A673 (cell line): ENCODE data around the gene SRSF9. TPM values are rescaled to one million over a fixed set of nuclear protein-coding genes. Genes with fewer than 3 reads are reported as not detected.

ENCODE experiments used
- BruUV-seq: library from RNA; stranded (reverse); fragments of 400-500 nt; replicated peaks from 2 replicates; lab custom pipeline; 2021; lab: Mats Ljungman, UMichigan
- CTCF ChIA-PET: fragments of 300-600 bp; sonication (Branson Sonifier 250); formaldehyde crosslinking; loops from one replicate; lab custom pipeline; 2022; ENCODE audit warnings: antibody characterized with exemption; lab: Charles Lee
- POLR2A ChIA-PET: fragments of 300-600 bp; sonication (Branson Sonifier 250); formaldehyde crosslinking; loops from one replicate; lab custom pipeline; 2022; ENCODE audit warnings: antibody characterized with exemption; ENCODE audit not compliant: low non-redundant PET; lab: Charles Lee
- DNase-seq: peaks from one replicate; pipeline ENCODE4 v3.0.0-alpha.2; 2015; ENCODE audit warnings: low spot score
- H3K27ac ChIP-seq: fragments of 200-600 bp; sonication (generic); 2 replicates; pipeline ENCODE4 v1.5.1; 2016; ENCODE audit warnings: mixed run types, low read depth, mild to moderate bottlenecking, mixed read lengths, antibody characterized with exemption, low read length; ENCODE audit not compliant: poor library complexity, severe bottlenecking
- H3K27me3 ChIP-seq: fragments of 200-600 bp; sonication (generic); replicated peaks from 2 replicates; pipeline ENCODE4 v1.6.1; 2017; ENCODE audit warnings: mixed run types, low read depth, mild to moderate bottlenecking, mixed read lengths, antibody characterized with exemption, low read length; ENCODE audit not compliant: insufficient read depth, poor library complexity
- H3K36me3 ChIP-seq: fragments of 200-600 bp; sonication (generic); 2 replicates; pipeline ENCODE4 v1.6.1; 2016; ENCODE audit warnings: mixed run types, mild to moderate bottlenecking, mixed read lengths, antibody characterized with exemption, low read length; ENCODE audit not compliant: insufficient read depth, poor library complexity, severe bottlenecking
- H3K4me1 ChIP-seq: fragments of 200-600 bp; sonication (generic); 2 replicates; pipeline ENCODE4 v1.6.1; 2017; ENCODE audit warnings: mixed run types, mild to moderate bottlenecking, mixed read lengths, antibody characterized with exemption, low read length; ENCODE audit not compliant: insufficient read depth, poor library complexity, severe bottlenecking
- H3K4me3 ChIP-seq: fragments of 200-600 bp; sonication (generic); 2 replicates; pipeline ENCODE4 v1.5.1; 2016; ENCODE audit warnings: low read depth, mixed run types, mild to moderate bottlenecking, mixed read lengths, low read length; ENCODE audit not compliant: poor library complexity, severe bottlenecking
- H3K9me3 ChIP-seq: fragments of 200-600 bp; sonication (generic); 2 replicates; pipeline ENCODE4 v1.6.1; 2016; ENCODE audit warnings: mixed run types, low read depth, mild to moderate bottlenecking, mixed read lengths, antibody characterized with exemption, low read length; ENCODE audit not compliant: poor library complexity, severe bottlenecking
- EZH2 ChIP-seq: fragments of 200-600 bp; sonication (generic); IDR thresholded peaks from 2 replicates; pipeline ENCODE4 v1.6.1; 2017; ENCODE audit warnings: borderline replicate concordance, low read depth, mild to moderate bottlenecking, mixed read lengths, antibody characterized with exemption, low read length; ENCODE audit not compliant: poor library complexity, severe bottlenecking
- intact Hi-C: fragments of 100-400 bp; cut with micrococcal nuclease; formaldehyde crosslinking; loops from one replicate; pipeline ENCODE4 v1.10.0; 2022; ENCODE audit not compliant: unreplicated experiment
- total RNA-seq: library from RNA; stranded (reverse); gene quantifications from 2 replicates; pipeline ENCODE4 v1.2.3, GENCODE V29; 2021
- TF ChIP-seq, protein P1 (sequence below): fragments of 300-800, 200-600 bp; sonication (generic); conservative IDR thresholded peaks from 2 replicates; pipeline ENCODE4 v1.5.1; 2017; ENCODE audit warnings: low read depth, mild to moderate bottlenecking, antibody characterized with exemption, low read length, moderate library complexity, mixed read lengths

SRSF9 gene
- total RNA-seq, 1 experiment from 2014 or later, result 328 TPM

DNA sequence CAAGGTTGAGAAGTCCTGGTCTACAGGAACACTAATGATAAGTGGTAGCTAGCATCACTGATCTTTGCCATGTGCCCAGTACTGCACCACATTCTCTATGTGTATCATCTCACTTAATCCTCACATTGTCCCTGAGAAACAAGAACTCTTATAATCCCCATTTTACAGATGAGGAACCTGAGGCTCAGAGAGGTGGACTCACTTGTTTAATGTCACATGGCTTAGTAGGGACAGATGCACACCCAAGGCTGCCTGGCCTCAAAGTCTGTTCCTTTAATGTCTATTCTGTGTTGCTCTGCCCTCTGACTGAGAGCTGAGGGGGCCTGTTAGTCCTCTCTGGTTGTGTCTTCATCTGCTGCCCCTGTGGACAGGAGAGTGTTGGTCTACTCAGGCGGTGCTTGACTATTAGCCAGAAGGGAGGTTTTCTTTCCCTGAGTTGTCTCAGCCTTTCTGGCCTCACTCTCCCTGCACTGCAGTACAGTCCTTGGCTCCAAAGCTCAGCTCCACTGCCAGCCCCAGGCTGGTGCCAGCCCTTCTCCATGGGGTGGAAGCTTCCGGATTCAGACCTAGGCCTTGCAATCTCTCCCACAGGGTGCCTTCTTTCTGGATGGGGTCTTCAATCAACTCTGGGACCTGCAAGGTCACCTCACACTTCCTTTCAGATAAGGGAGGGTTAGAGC is 21.4 kb upstream of the SRSF9 start:
- BruUV-seq, result TSS peak; percentile 5
- no peak for TF ChIP-seq EZH2
- TF ChIP-seq, protein P1, sequence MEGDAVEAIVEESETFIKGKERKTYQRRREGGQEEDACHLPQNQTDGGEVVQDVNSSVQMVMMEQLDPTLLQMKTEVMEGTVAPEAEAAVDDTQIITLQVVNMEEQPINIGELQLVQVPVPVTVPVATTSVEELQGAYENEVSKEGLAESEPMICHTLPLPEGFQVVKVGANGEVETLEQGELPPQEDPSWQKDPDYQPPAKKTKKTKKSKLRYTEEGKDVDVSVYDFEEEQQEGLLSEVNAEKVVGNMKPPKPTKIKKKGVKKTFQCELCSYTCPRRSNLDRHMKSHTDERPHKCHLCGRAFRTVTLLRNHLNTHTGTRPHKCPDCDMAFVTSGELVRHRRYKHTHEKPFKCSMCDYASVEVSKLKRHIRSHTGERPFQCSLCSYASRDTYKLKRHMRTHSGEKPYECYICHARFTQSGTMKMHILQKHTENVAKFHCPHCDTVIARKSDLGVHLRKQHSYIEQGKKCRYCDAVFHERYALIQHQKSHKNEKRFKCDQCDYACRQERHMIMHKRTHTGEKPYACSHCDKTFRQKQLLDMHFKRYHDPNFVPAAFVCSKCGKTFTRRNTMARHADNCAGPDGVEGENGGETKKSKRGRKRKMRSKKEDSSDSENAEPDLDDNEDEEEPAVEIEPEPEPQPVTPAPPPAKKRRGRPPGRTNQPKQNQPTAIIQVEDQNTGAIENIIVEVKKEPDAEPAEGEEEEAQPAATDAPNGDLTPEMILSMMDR, result no peak
- DNase-seq, result no peak
- intact Hi-C loops, result no loop called here
- Histone ChIP-seq H3K36me3 (no peaks in the 10 kb centered on the region), H3K4me3 (no peak overlapping the region), H3K9me3 (no peaks in the 10 kb centered on the region), H3K4me1 (peaks cover 16% of the 10 kb centered on the region), H3K27me3 (no peaks in the 10 kb centered on the region), H3K27ac (no peak overlapping the region)
- CTCF ChIA-PET, result no interaction called here
- POLR2A ChIA-PET, result interaction anchor here (0.6 kb wide), 1 partner anchor 532 kb away, joined by 3 read pairs; no protein-coding TSS in a partner anchor

DNA sequence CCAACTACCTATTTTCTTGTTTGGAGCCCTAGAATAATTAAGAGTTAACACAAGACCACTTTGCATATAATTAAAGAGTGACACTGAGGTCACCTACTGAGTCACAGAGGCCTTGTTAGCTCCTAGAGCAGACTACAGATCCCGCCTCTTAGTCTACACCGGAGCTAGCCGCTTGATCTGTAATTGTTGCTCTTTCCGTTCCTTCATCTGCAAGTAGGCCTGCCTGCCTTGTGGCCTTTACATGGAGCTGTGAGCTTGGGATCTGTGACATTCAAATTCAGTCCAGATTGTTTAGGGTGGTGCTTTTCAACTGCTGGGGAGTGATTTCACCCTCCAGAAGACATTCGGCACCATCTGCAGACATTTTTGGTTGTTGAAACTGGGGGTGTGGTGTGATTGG is 20.8 kb upstream of the SRSF9 start:
- BruUV-seq, result no TSS peak
- intact Hi-C loops, result no loop called here
- Histone ChIP-seq H3K27me3 (no peaks in the 10 kb centered on the region), H3K27ac (no peak overlapping the region), H3K36me3 (no peaks in the 10 kb centered on the region), H3K4me3 (no peak overlapping the region), H3K9me3 (no peaks in the 10 kb centered on the region), H3K4me1 (peaks cover 16% of the 10 kb centered on the region)
- ChIA-PET POLR2A (no interaction called here), CTCF (no interaction called here)
- DNase-seq, result no peak
- TF ChIP-seq, protein P1, result no peak
- TF ChIP-seq EZH2, result no peak

DNA sequence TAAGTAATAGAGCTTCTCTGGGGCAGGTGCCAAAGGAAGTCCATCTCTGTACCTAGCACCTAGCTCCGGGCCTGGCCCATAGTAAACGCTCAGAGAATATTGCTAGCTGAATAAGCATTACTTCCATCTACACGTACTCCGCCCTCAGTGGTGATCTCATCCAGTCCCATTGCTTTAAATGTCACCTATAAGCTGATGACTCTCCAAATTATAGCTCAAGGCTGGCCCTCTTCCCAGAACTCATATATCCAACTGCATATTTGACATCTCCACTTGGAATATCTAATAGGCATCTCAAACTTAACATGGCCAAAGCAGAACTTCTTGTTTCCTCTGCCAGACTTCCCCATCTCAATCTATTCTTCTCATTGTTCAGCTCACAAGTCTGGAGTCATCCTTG is 19.5 kb upstream of the SRSF9 start:
- Histone ChIP-seq H3K27me3 (no peaks in the 10 kb centered on the region), H3K9me3 (no peaks in the 10 kb centered on the region), H3K4me1 (peaks cover 8% of the 10 kb centered on the region), H3K4me3 (no peak overlapping the region), H3K36me3 (no peaks in the 10 kb centered on the region), H3K27ac (no peak overlapping the region)
- intact Hi-C loops, result no loop called here
- DNase-seq, result peak; percentile 49
- CTCF ChIA-PET, result no interaction called here
- POLR2A ChIA-PET, result no interaction called here
- TSS peak; percentile 22 for BruUV-seq
- no peak for TF ChIP-seq EZH2
- TF ChIP-seq, protein P1, result no peak
